PC-9 (cell line): ENCODE data around the gene CBX4.

ENCODE experiments used
- EZH2 ChIP-seq: fragments of 200-600 bp; sonication (generic); IDR thresholded peaks from 2 replicates; pipeline ENCODE4 v1.8.0; 2017; ENCODE audit warnings: antibody characterized with exemption, low read depth
- TF ChIP-seq, protein P1 (sequence below): fragments of 200-600 bp; sonication (generic); conservative IDR thresholded peaks from 2 replicates; pipeline ENCODE4 v1.6.1; 2017; ENCODE audit warnings: mixed run types, antibody characterized with exemption, mild to moderate bottlenecking, moderate library complexity

DNA sequence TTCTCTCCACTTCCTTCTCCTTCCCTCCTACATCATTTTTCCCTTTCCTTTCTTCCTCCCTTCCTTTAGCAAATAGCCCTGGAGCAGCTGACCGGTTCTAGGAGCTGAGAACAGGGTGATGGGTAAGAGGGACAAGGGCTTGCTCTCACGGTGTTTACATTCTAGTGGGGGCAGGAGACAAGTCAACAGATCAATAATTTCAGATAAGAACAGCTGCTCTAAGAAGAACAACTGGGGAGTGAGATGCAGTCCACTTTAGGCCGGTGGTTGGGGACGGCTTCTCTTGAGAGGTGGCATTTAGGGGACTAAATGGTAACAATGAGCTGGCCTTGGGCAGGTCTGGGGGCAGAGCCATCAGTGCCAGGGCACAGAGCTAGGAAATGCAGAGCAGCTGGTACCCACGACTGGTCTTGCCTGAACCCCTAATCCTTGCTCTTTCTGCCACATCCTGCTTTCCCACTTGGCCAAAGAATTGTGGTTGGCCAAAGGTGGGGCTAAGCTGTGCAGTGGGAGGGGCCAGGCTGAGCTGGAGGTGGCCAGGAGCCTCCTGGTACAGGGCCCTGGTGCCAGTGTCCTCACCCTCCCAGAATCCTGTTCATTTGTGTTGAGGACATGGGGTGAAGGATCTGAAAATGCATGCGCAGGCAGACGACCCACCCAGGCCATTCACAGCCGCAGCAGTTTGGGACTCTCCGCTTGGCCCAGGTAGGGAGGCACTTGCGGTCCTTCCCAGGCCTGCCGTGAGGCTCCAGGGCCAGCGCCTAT, 17.7 kb downstream of the CBX4 start:
- TF ChIP-seq, protein P1, sequence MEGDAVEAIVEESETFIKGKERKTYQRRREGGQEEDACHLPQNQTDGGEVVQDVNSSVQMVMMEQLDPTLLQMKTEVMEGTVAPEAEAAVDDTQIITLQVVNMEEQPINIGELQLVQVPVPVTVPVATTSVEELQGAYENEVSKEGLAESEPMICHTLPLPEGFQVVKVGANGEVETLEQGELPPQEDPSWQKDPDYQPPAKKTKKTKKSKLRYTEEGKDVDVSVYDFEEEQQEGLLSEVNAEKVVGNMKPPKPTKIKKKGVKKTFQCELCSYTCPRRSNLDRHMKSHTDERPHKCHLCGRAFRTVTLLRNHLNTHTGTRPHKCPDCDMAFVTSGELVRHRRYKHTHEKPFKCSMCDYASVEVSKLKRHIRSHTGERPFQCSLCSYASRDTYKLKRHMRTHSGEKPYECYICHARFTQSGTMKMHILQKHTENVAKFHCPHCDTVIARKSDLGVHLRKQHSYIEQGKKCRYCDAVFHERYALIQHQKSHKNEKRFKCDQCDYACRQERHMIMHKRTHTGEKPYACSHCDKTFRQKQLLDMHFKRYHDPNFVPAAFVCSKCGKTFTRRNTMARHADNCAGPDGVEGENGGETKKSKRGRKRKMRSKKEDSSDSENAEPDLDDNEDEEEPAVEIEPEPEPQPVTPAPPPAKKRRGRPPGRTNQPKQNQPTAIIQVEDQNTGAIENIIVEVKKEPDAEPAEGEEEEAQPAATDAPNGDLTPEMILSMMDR = no peak
- TF ChIP-seq EZH2 = no peak
